Small intestine (tissue), 7 donors: ENCODE results near the gene RAB27A. TPM values are rescaled to one million over a fixed set of nuclear protein-coding genes. Genes with fewer than 3 reads are reported as not detected.
"Not testable (repeated sequence)": the region's sequence is repeated elsewhere in the genome, so short reads cannot be mapped to it uniquely, and the experiment has no call there.

Experiments
- DNase-seq, 2 donors: peaks; one replicate each; pipeline versions ENCODE4 v3.0.0 to v3.0.0-alpha.2; 2013
- FAIRE-seq: peaks from 2 replicates; lab custom pipeline; 2012; peaks lifted over from hg19 to GRCh38; lab: Jason Lieb, UNC
- H3K27ac ChIP-seq, 3 donors: one replicate each; pipeline ENCODE4 v1.5.1; 2013; ENCODE audit warnings: low read length in 2 of 3, mild to moderate bottlenecking in 2 of 3, control low read depth in 1 of 3, inconsistent platforms in 1 of 3, low read depth in 1 of 3, moderate library complexity in 1 of 3
- H3K27me3 ChIP-seq, 3 donors: one replicate each; pipeline ENCODE4 v1.6.1; 2013; ENCODE audit warnings: low read length in 3 of 3, inconsistent platforms in 1 of 3; ENCODE audit not compliant: control insufficient read depth in 3 of 3, insufficient read depth in 3 of 3
- H3K36me3 ChIP-seq, 3 donors: one replicate each; pipeline ENCODE4 v1.6.1; 2013; ENCODE audit warnings: low read length in 3 of 3, inconsistent platforms in 1 of 3, low read depth in 1 of 3, mild to moderate bottlenecking in 1 of 3, moderate library complexity in 1 of 3; ENCODE audit not compliant: control insufficient read depth in 3 of 3, insufficient read depth in 2 of 3
- H3K4me1 ChIP-seq, 3 donors: one replicate each; pipeline ENCODE4 v1.6.1; 2013; ENCODE audit warnings: low read length in 2 of 3, inconsistent platforms in 1 of 3, low read depth in 1 of 3, mild to moderate bottlenecking in 1 of 3, moderate library complexity in 1 of 3; ENCODE audit not compliant: control insufficient read depth in 3 of 3, insufficient read depth in 2 of 3
- H3K4me3 ChIP-seq, 3 donors: one replicate each; pipeline ENCODE4 v1.5.1; 2013; ENCODE audit warnings: low read length in 3 of 3, control low read depth in 1 of 3, inconsistent platforms in 1 of 3, low read depth in 1 of 3, mild to moderate bottlenecking in 1 of 3, moderate library complexity in 1 of 3
- H3K9me3 ChIP-seq, 2 donors: one replicate each; pipeline ENCODE4 v1.6.1; 2013; ENCODE audit warnings: low read depth in 1 of 2, low read length in 1 of 2; ENCODE audit not compliant: control insufficient read depth in 2 of 2, insufficient read depth in 1 of 2
- WGBS, 3 donors: extraction: QIAGEN DNeasy Blood & Tissue Kit; methylation state at CpG; one replicate each; pipeline ENCODE4 v1.1.7; 2013; 5-methylcytosine and 5-hydroxymethylcytosine counted together
- polyA plus RNA-seq, 4 donors: library from polyadenylated mRNA; stranded (reverse) in 3 of 4; unstranded in 1 of 4; fragments of 200-250 nt in 3 of 4; fragments of 120-200 nt in 1 of 4; gene quantifications; one replicate each; pipeline versions ENCODE4 v1.2.1 to v1.2.3, GENCODE V29; 2013
- donor health status: healthy with polysubstance abuse.
- donor health status: control.
- donor health status: control.
- donor health status: Bipolar disorder and iron deficiency.
- donor health status: healthy.

RAB27A gene
- polyA plus RNA-seq, 4 donors: 24.8 to 52.3 (median 32.9) TPM

- DNase-seq (no peak), FAIRE-seq (no peak)
- Histone ChIP-seq H3K27ac (peak overlapping the region in 2 of 3 donors; percentile 56 to 66), H3K4me1 (peaks cover 0 to 12% (median 3%) of the 10 kb centered on the region in 3 donors), H3K4me3 (no peak overlapping the region), H3K36me3 (no peaks in the 10 kb centered on the region), H3K9me3 (no peaks in the 10 kb centered on the region), H3K27me3 (no peaks in the 10 kb centered on the region)
- 51 to 61% (median 59%) methylated on average over 4 of the region's 4 CpGs for WGBS, 3 donors
Observed at GRCh38 chr15:55250941-55251340, 38.7 kb downstream of the RAB27A start.

- FAIRE-seq (no peak), DNase-seq (peak; percentile 74 to 84)
- H3K4me1 ChIP-seq: peaks cover 0 to 8% (median 3%) of the 10 kb centered on the region in 3 donors
- H3K27me3 ChIP-seq: no peaks in the 10 kb centered on the region
- H3K4me3 ChIP-seq: no peak overlapping the region
- H3K27ac ChIP-seq: peak overlapping the region in 1 of 3 donors; percentile 56
- 13 to 35% (median 25%) methylated on average over 2 of the region's 2 CpGs for WGBS, 3 donors
- H3K9me3 ChIP-seq: no peaks in the 10 kb centered on the region
- no peaks in the 10 kb centered on the region for H3K36me3 ChIP-seq
Observed at GRCh38 chr15:55250392-55250791, 39.2 kb downstream of the RAB27A start.

- H3K4me3 ChIP-seq, DNase-seq, H3K27me3 ChIP-seq, H3K36me3 ChIP-seq, H3K9me3 ChIP-seq, FAIRE-seq: not testable (repeated sequence)
- Histone ChIP-seq H3K27ac (peak overlapping the region in 2 of 3 donors; percentile 7 to 58), H3K4me1 (peaks cover 0 to 10% (median 3%) of the 10 kb centered on the region in 3 donors)
- WGBS, 3 donors: 85 to 93% (median 89%) methylated on average over 9 of the region's 9 CpGs
Observed at GRCh38 chr15:55249885-55250284, 39.7 kb downstream of the RAB27A start.

GRCh38 chr15:55248895-55249294 lies 40.7 kb downstream of the RAB27A start:
- H3K9me3 ChIP-seq: no peaks in the 10 kb centered on the region
- no peak overlapping the region for H3K27ac ChIP-seq
- no peak overlapping the region for H3K4me3 ChIP-seq
- WGBS, 3 donors: 10 to 56% (median 41%) methylated on average over 1 of the region's 1 CpG
- DNase-seq: no peak
- no peak for FAIRE-seq
- no peaks in the 10 kb centered on the region for H3K27me3 ChIP-seq
- H3K4me1 ChIP-seq: peaks cover 0 to 11% (median 3%) of the 10 kb centered on the region in 3 donors
- H3K36me3 ChIP-seq: no peaks in the 10 kb centered on the region

GRCh38 chr15:55247766-55248427 lies 41.7 kb downstream of the RAB27A start:
- DNase-seq: no peak
- whole genome bisulfite sequencing, 3 donors: 91 to 97% (median 92%) methylated on average over 7 of the region's 7 CpGs
- FAIRE-seq: no peak
- Histone ChIP-seq H3K27ac (peak overlapping the region in 1 of 3 donors; percentile 56), H3K9me3 (no peaks in the 10 kb centered on the region), H3K27me3 (no peaks in the 10 kb centered on the region), H3K4me3 (no peak overlapping the region), H3K4me1 (peaks cover 0 to 11% (median 3%) of the 10 kb centered on the region in 3 donors), H3K36me3 (no peaks in the 10 kb centered on the region)

- DNase-seq (no peak), FAIRE-seq (no peak)
- H3K27ac ChIP-seq: no peak overlapping the region
- no peaks in the 10 kb centered on the region for H3K36me3 ChIP-seq
- H3K9me3 ChIP-seq: no peaks in the 10 kb centered on the region
- H3K4me1 ChIP-seq: peaks cover 0 to 11% (median 3%) of the 10 kb centered on the region in 3 donors
- no peaks in the 10 kb centered on the region for H3K27me3 ChIP-seq
- H3K4me3 ChIP-seq: no peak overlapping the region
Observed at GRCh38 chr15:55247311-55247710, 42.3 kb downstream of the RAB27A start.

GRCh38 chr15:55246567-55246966 lies 43.0 kb downstream of the RAB27A start:
- WGBS, 3 donors: 89 to 95% (median 92%) methylated on average over 3 of the region's 3 CpGs
- H3K4me1 ChIP-seq: peaks cover 0 to 11% (median 3%) of the 10 kb centered on the region in 3 donors
- no peak overlapping the region for H3K27ac ChIP-seq
- H3K36me3 ChIP-seq: no peaks in the 10 kb centered on the region
- no peaks in the 10 kb centered on the region for H3K27me3 ChIP-seq
- H3K9me3 ChIP-seq: no peaks in the 10 kb centered on the region
- no peak overlapping the region for H3K4me3 ChIP-seq
- DNase-seq (no peak), FAIRE-seq (no peak)

- WGBS, 3 donors: 77 to 93% (median 80%) methylated on average over 4 of the region's 4 CpGs
- Histone ChIP-seq H3K9me3 (no peaks in the 10 kb centered on the region), H3K4me1 (peaks cover 0 to 3% (median 2%) of the 10 kb centered on the region in 3 donors), H3K27ac (no peak overlapping the region), H3K4me3 (no peak overlapping the region), H3K36me3 (no peaks in the 10 kb centered on the region), H3K27me3 (no peaks in the 10 kb centered on the region)
- FAIRE-seq: no peak
- DNase-seq: no peak
Observed at GRCh38 chr15:55245059-55245458, 44.6 kb downstream of the RAB27A start.
